Endothelial cell of umbilical vein (primary cell): ENCODE results near the gene ANAPC16. TPM values are rescaled to one million over a fixed set of nuclear protein-coding genes. Genes with fewer than 3 reads are reported as not detected.

Experiments used
- BruUV-seq: library from RNA; stranded (reverse); fragments of 400-500 nt; replicated peaks from 2 replicates; lab custom pipeline; 2021; lab: Mats Ljungman, UMichigan
- CTCF ChIA-PET: fragments of 300-600, 350-600 bp; sonication (Branson Sonifier 250); formaldehyde crosslinking; loops from one replicate; lab custom pipeline; 2021; ENCODE audit warnings: antibody characterized with exemption, inconsistent platforms; lab: Charles Lee
- POLR2A ChIA-PET: fragments of 300-600, 350-600 bp; sonication (Branson Sonifier 250); formaldehyde crosslinking; loops from one replicate; lab custom pipeline; 2021; ENCODE audit warnings: antibody characterized with exemption, inconsistent platforms; lab: Charles Lee
- DNase-seq: peaks from one replicate; pipeline ENCODE4 v3.0.0-alpha.2; 2011; ENCODE audit warnings: low read depth, low spot score
- FAIRE-seq: peaks from 2 replicates; lab custom pipeline; 2011; peaks lifted over from hg19 to GRCh38; lab: Jason Lieb, UNC
- H2AFZ ChIP-seq: 2 replicates; pipeline ENCODE4 v1.6.0; 2012; ENCODE audit warnings: low read depth, low read length, control low read depth, inconsistent platforms
- H3K27ac ChIP-seq: 2 replicates; pipeline ENCODE4 v1.5.1; 2011; ENCODE audit warnings: low read depth, mild to moderate bottlenecking, control low read depth, low read length, moderate library complexity; ENCODE audit not compliant: insufficient read depth
- H3K27me3 ChIP-seq, 2 experiments: 2 replicates each; pipeline versions ENCODE4 v1.6.0 to v1.6.1; 2011; ENCODE audit warnings: low read length in 2 of 2, mixed read lengths in 1 of 2; ENCODE audit not compliant: control insufficient read depth in 2 of 2, insufficient read depth in 2 of 2
- H3K36me3 ChIP-seq, 2 experiments: 2 replicates in 1 of 2; 3 replicates in 1 of 2; pipeline ENCODE4 v1.5.1; 2011; ENCODE audit warnings: low read length in 2 of 2, mild to moderate bottlenecking in 1 of 2, moderate library complexity in 1 of 2; ENCODE audit not compliant: control insufficient read depth in 2 of 2, insufficient read depth in 2 of 2; ENCODE audit errors: extremely low read depth in 1 of 2
- H3K4me1 ChIP-seq: 3 replicates; pipeline ENCODE4 v1.5.1; 2011; ENCODE audit warnings: mild to moderate bottlenecking, low read length; ENCODE audit not compliant: control insufficient read depth, insufficient read depth; ENCODE audit errors: extremely low read depth
- H3K4me2 ChIP-seq: 2 replicates; pipeline ENCODE4 v1.6.1; 2011; ENCODE audit warnings: low read length, control low read depth, mixed read lengths; ENCODE audit not compliant: insufficient read depth
- H3K4me3 ChIP-seq, 3 experiments: fragments of 200-600 bp in 1 of 3; sonication (generic), shearing (Covaris generic) in 1 of 3; replicated peaks in 1 of 3; 2 replicates each; pipeline ENCODE4 v1.5.1; 2011 to 2016; ENCODE audit warnings: control low read depth in 3 of 3, low read length in 3 of 3, mild to moderate bottlenecking in 2 of 3, inconsistent platforms in 1 of 3, low read depth in 1 of 3, moderate library complexity in 1 of 3; ENCODE audit not compliant: insufficient read depth in 1 of 3
- H3K79me2 ChIP-seq: 2 replicates; pipeline ENCODE4 v1.6.0; 2012; ENCODE audit warnings: low read length, inconsistent platforms; ENCODE audit not compliant: control insufficient read depth, insufficient read depth
- H3K9ac ChIP-seq: replicated peaks from 2 replicates; pipeline ENCODE3; 2011; ENCODE audit warnings: low read length, control low read depth; ENCODE audit not compliant: insufficient read depth; ENCODE audit errors: extremely low read depth
- H3K9me1 ChIP-seq: replicated peaks from 3 replicates; pipeline ENCODE4 v1.6.0; 2011; ENCODE audit warnings: mild to moderate bottlenecking, low read length; ENCODE audit not compliant: control insufficient read depth, insufficient read depth; ENCODE audit errors: extremely low read depth
- H3K9me3 ChIP-seq: replicated peaks from 2 replicates; pipeline ENCODE4 v1.5.1; 2012; ENCODE audit warnings: low read length, inconsistent platforms; ENCODE audit not compliant: control insufficient read depth, insufficient read depth
- H4K20me1 ChIP-seq: replicated peaks from 2 replicates; pipeline ENCODE3; 2011; ENCODE audit warnings: mild to moderate bottlenecking, low read length; ENCODE audit not compliant: control insufficient read depth, insufficient read depth; ENCODE audit errors: extremely low read depth
- CTCF ChIP-seq, 2 donors: IDR thresholded peaks; 1 replicate in 1 of 2; 2 replicates in 1 of 2; pipeline ENCODE4 v1.5.1; 2011; ENCODE audit warnings: low read length in 2 of 2, mild to moderate bottlenecking in 2 of 2, moderate library complexity in 2 of 2, control low read depth in 1 of 2, inconsistent platforms in 1 of 2, low read depth in 1 of 2; ENCODE audit not compliant: insufficient read depth in 1 of 2; ENCODE audit errors: extremely low read depth in 1 of 2
- EZH2 ChIP-seq: IDR thresholded peaks from 2 replicates; pipeline ENCODE4 v1.6.1; 2012; ENCODE audit warnings: borderline replicate concordance, low read depth, mild to moderate bottlenecking, moderate library complexity, low read length, inconsistent platforms; ENCODE audit not compliant: severe bottlenecking
- FOS ChIP-seq: IDR thresholded peaks from 2 replicates; pipeline ENCODE4 v1.6.1; 2011; ENCODE audit warnings: mild to moderate bottlenecking, low read length, moderate library complexity, borderline replicate concordance; ENCODE audit not compliant: insufficient read depth
- GATA2 ChIP-seq: IDR thresholded peaks from 2 replicates; pipeline ENCODE4 v1.7.0; 2011; ENCODE audit warnings: low read depth, mild to moderate bottlenecking, moderate library complexity, mixed read lengths, low read length; ENCODE audit not compliant: insufficient read length, insufficient read depth
- JUN ChIP-seq: IDR thresholded peaks from 2 replicates; pipeline ENCODE4 v1.6.1; 2011; ENCODE audit warnings: borderline replicate concordance, low read depth; ENCODE audit not compliant: insufficient read length, insufficient read depth
- MAX ChIP-seq: IDR thresholded peaks from 2 replicates; pipeline ENCODE4 v1.6.1; 2011; ENCODE audit not compliant: insufficient read depth, insufficient read length
- MYC ChIP-seq: IDR thresholded peaks from one replicate; pipeline ENCODE4 v1.6.1; 2011; ENCODE audit warnings: mild to moderate bottlenecking, low read depth, low read length
- POLR2A ChIP-seq: IDR thresholded peaks from 2 replicates; pipeline ENCODE4 v1.6.1; 2012; ENCODE audit warnings: low read depth, mild to moderate bottlenecking, control low read depth, low read length
- POLR2AphosphoS5 ChIP-seq: IDR thresholded peaks from 2 replicates; pipeline ENCODE4 v1.6.1; 2012; ENCODE audit warnings: low read depth, mild to moderate bottlenecking, control low read depth, low read length, moderate library complexity; ENCODE audit not compliant: insufficient read depth
- dilution Hi-C: fragments of 300-500 bp; cut with MboI; formaldehyde crosslinking; loops from one replicate; pipeline ENCODE4 v1.15.0; 2019; ENCODE audit warnings: low sequenced_read_pairs; ENCODE audit not compliant: extremely low pct_ligation_motif_present
- intact Hi-C: fragments of 100-400 bp; cut with micrococcal nuclease; formaldehyde crosslinking; loops from one replicate; pipeline ENCODE4 v1.10.0; 2022
- polyA plus RNA-seq, 4 experiments: library from polyadenylated mRNA; depleted of rRNA in 3 of 4; stranded (reverse) in 3 of 4; unstranded in 1 of 4; fragments of >200 nt; gene quantifications; 2 replicates each; pipeline versions ENCODE4 v1.2.1 to v1.2.3, GENCODE V29; 2011 to 2012; ENCODE audit warnings: missing spikeins in 1 of 4
- total RNA-seq: library from RNA; stranded (reverse); gene quantifications from 2 replicates; pipeline ENCODE4 v1.2.3, GENCODE V29; 2021

Gene ANAPC16
- total and polyA plus RNA-seq, 2 donors (not counting 3 experiments of a cell fraction or from before 2014, with no cell fraction given), result 38.1 to 44.4 TPM

- intact Hi-C loops, result no loop called here
- CTCF ChIA-PET, result no interaction called here
- no peak overlapping the region for H3K9ac ChIP-seq
- H3K9me1 ChIP-seq, result peaks cover 2% of the 10 kb centered on the region
- H3K27me3 ChIP-seq, result no peaks in the 10 kb centered on the region
- no peak overlapping the region for H3K4me3 ChIP-seq
- H3K4me2 ChIP-seq, result no peak overlapping the region
- H4K20me1 ChIP-seq, result no peaks in the 10 kb centered on the region
- TF ChIP-seq GATA2 (no peak), MYC (no peak), POLR2AphosphoS5 (no peak), MAX (no peak), CTCF (IDR thresholded peaks at IDR 0.05; ENCODE audit: extremely low read depth in 1 of 2, insufficient read depth in 1 of 2, low read depth in 1 of 2, low read length in 2 of 2) (no peak), JUN (no peak), POLR2A (no peak), EZH2 (no peak), FOS (no peak)
- no peaks in the 10 kb centered on the region for H3K79me2 ChIP-seq
- POLR2A ChIA-PET, result interaction anchor here (0.7 kb wide), 1 partner anchor 316 kb away, joined by 3 read pairs; the partner anchor contains the start of gene PSAP
- H2AFZ ChIP-seq, result no peak overlapping the region
- no peak overlapping the region for H3K27ac ChIP-seq
- dilution Hi-C loops, result no loop called here
- no peak for DNase-seq
- H3K9me3 ChIP-seq, result no peaks in the 10 kb centered on the region
- no TSS peak for BruUV-seq
- FAIRE-seq, result no peak
- peaks cover 18% of the 10 kb centered on the region for H3K4me1 ChIP-seq
- H3K36me3 ChIP-seq, result no peaks in the 10 kb centered on the region
Measured at GRCh38 chr10:72167118-72167517, 48.7 kb upstream of the ANAPC16 start.
